ENCODE results near the gene EFNB2. TPM values are rescaled to one million over a fixed set of nuclear protein-coding genes. Genes with fewer than 3 reads are reported as not detected.

Gene EFNB2
- total RNA-seq, 2 donors from 2014 or later, result 41.8 to 104 TPM

DNA sequence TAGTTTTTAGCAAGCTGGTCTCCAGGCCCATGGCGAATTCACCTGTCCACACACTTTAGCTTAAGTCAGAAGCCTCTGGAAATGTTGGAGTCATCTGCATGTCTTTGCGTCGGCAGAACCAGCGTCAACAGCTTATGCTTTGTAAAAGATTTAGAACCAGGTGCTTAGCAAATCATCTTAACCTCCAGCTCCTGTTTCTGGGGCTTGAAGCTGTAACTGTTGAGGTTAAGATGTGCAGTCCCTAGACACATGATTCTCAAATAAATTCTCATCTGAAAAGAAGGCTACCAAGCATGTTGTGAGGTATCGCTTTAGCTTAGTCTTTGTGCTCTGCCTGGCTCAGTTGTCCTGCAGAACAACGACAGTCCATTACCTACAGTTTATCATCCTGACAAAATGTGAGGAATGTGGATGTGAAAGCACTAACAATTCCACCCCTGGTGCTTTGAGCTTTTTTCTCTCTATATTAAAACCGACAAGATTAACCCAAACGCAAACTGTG is 4.4 kb downstream of the EFNB2 start:
- peak overlapping the region; percentile 28 to 81 for H3K9ac ChIP-seq (ENCODE audit: low read depth in 2 of 2, low read length in 2 of 2)
- no peak for DNase-seq
- H3K4me1 ChIP-seq, result no peaks in the 10 kb centered on the region
- intact Hi-C loops (cut with DNase I), result loop anchor here (5.0 to 10.0 kb wide), 3 partner anchors 386 to 1756 kb away; no protein-coding TSS in a partner anchor
- H3K9me3 ChIP-seq, result no peaks in the 10 kb centered on the region
- no peaks in the 10 kb centered on the region for H3K36me3 ChIP-seq
- no peak overlapping the region for H3K27ac ChIP-seq
- TF ChIP-seq, protein P1, sequence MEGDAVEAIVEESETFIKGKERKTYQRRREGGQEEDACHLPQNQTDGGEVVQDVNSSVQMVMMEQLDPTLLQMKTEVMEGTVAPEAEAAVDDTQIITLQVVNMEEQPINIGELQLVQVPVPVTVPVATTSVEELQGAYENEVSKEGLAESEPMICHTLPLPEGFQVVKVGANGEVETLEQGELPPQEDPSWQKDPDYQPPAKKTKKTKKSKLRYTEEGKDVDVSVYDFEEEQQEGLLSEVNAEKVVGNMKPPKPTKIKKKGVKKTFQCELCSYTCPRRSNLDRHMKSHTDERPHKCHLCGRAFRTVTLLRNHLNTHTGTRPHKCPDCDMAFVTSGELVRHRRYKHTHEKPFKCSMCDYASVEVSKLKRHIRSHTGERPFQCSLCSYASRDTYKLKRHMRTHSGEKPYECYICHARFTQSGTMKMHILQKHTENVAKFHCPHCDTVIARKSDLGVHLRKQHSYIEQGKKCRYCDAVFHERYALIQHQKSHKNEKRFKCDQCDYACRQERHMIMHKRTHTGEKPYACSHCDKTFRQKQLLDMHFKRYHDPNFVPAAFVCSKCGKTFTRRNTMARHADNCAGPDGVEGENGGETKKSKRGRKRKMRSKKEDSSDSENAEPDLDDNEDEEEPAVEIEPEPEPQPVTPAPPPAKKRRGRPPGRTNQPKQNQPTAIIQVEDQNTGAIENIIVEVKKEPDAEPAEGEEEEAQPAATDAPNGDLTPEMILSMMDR (IDR thresholded peaks at IDR 0.05), result no peak
- no peaks in the 10 kb centered on the region for H3K27me3 ChIP-seq
- H3K4me3 ChIP-seq, result peak overlapping the region; percentile 0

GRCh38 chr13:106530171-106530851 is 5.2 kb downstream of the EFNB2 start:
- no peaks in the 10 kb centered on the region for H3K27me3 ChIP-seq
- DNase-seq, result peak; percentile 34
- no peaks in the 10 kb centered on the region for H3K4me1 ChIP-seq
- intact Hi-C loops (cut with DNase I), result loop anchor here (5.0 to 10.0 kb wide), 3 partner anchors 386 to 1756 kb away; no protein-coding TSS in a partner anchor
- no peak overlapping the region for H3K4me3 ChIP-seq
- H3K36me3 ChIP-seq, result no peaks in the 10 kb centered on the region
- no peak overlapping the region for H3K27ac ChIP-seq
- no peaks in the 10 kb centered on the region for H3K9me3 ChIP-seq
- H3K9ac ChIP-seq (ENCODE audit: low read depth in 2 of 2, low read length in 2 of 2), result peak overlapping the region in 1 of 2 donors; percentile 81
- TF ChIP-seq, protein P1 (IDR thresholded peaks at IDR 0.05), result no peak

DNA sequence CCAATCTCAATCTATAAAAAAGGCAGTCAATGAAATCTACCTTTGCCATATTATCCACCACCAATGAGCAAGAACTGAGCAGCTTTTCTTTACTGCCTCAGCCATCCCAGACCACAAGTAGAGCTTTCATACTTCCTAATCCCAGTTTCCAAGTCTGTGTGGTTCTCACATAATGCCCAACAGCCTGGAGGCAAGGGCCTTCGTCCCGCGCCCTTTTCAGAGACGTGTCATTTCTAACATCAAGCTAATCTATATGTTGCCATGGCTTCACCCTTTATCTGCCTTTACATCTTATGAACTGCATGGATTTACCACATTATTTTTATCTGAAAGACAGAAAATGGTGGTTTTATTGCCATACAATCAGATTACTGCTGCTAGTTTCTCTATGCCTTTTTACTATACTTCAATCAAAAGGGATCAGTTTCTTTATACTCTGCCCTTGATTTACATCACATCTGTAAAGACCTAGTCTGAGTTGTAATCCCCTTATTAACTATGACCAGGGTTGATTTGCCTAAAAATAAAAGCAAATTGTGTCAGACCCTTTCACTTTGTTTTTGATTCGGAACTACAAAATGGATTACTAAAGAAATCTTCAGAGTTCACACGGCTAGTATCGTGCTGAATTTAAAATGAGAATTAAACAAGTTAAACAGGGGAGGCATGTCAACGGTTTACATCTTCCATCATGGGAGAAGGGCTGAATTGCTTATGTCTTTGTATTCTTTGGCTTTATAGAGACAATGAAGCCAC is 5.9 kb downstream of the EFNB2 start:
- peak overlapping the region in 1 of 2 donors; percentile 81 for H3K9ac ChIP-seq (ENCODE audit: low read depth in 2 of 2, low read length in 2 of 2)
- no peak overlapping the region for H3K4me3 ChIP-seq
- intact Hi-C loops (cut with DNase I), result loop anchor here (5.0 to 10.0 kb wide), 3 partner anchors 385 to 1755 kb away; no protein-coding TSS in a partner anchor
- no peak for DNase-seq
- no peak overlapping the region for H3K27ac ChIP-seq
- no peaks in the 10 kb centered on the region for H3K9me3 ChIP-seq
- TF ChIP-seq, protein P1 (IDR thresholded peaks at IDR 0.05), result no peak
- H3K36me3 ChIP-seq, result no peaks in the 10 kb centered on the region
- H3K27me3 ChIP-seq, result no peaks in the 10 kb centered on the region
- no peaks in the 10 kb centered on the region for H3K4me1 ChIP-seq

DNA sequence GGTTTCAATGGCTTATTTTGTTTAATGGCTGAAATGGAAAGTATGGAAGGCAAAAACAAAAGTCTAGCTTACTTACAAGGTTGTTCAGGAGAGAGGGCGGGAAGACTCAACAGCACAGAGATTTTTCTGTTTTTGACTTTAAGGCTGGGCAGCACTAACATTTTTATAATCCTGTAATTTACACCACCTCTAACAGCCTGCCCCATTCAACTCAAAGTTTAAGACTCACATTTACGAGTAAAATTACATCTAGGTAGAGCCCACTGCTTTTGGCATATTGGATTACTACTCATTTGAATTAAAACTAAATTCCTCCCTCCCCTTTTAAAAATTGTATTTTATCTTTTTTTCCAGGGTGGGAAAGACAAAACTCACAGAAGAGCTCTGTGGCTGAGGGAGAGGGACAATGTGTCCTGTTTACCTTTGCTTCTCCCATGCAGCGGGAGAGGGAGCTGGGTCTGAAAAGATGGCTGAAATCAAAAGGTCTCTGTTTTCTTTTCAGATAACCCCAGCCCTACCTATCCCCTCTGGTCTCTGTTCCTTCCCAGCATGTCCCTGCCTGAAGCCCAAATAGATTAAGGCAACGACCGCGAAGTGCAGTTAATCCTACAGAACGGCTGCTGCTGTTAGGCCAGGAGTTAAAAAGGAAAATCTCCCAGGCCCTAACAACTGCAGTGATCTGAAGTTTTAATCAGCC is 6.6 kb downstream of the EFNB2 start:
- Histone ChIP-seq H3K4me1 (no peaks in the 10 kb centered on the region), H3K27ac (no peak overlapping the region), H3K27me3 (no peaks in the 10 kb centered on the region), H3K4me3 (no peak overlapping the region), H3K9me3 (no peaks in the 10 kb centered on the region), H3K36me3 (no peaks in the 10 kb centered on the region), H3K9ac (ENCODE audit: low read depth in 2 of 2, low read length in 2 of 2) (peak overlapping the region in 1 of 2 donors; percentile 81)
- no peak for DNase-seq
- TF ChIP-seq, protein P1 (IDR thresholded peaks at IDR 0.05), result no peak
- intact Hi-C loops (cut with DNase I), result no loop called here

DNA sequence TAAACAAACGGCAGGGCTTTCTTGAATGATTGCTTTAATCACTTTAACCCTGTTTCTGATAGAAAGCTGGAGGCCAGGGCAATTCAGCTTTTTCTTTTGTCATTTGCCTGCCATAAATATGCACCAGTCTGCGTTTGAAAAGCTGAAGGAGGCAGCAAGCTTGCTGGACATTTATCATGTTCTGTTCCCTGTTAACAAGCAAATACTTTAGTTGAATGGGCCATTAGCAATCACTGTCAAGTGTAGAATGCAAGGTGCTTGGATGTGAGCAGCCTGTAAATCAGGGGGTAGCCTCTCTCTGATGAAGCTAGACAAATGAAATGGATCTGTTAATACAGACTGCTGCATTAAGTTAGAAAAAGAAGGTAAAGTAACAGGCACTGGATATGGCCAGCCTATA is 7.6 kb downstream of the EFNB2 start:
- Histone ChIP-seq H3K4me3 (no peak overlapping the region), H3K9ac (ENCODE audit: low read depth in 2 of 2, low read length in 2 of 2) (no peak overlapping the region), H3K27ac (no peak overlapping the region), H3K4me1 (no peaks in the 10 kb centered on the region), H3K9me3 (no peaks in the 10 kb centered on the region), H3K27me3 (no peaks in the 10 kb centered on the region), H3K36me3 (no peaks in the 10 kb centered on the region)
- intact Hi-C loops (cut with DNase I), result no loop called here
- TF ChIP-seq, protein P1 (IDR thresholded peaks at IDR 0.05), result no peak
- no peak for DNase-seq
